K562 (cell line): ENCODE results near the gene NDUFAF3. TPM values are rescaled to one million over a fixed set of nuclear protein-coding genes. Genes with fewer than 3 reads are reported as not detected.

Experiments used
- BHLHE40 ChIP-seq: IDR thresholded peaks from 2 replicates; pipeline ENCODE4 v1.6.1; 2011; ENCODE audit warnings: low read length, improper control_type of control experiment
- CTBP1 ChIP-seq: fragments of 450-650 bp; IDR thresholded peaks from 2 replicates; pipeline ENCODE4 v1.6.1; 2016; ENCODE audit warnings: borderline replicate concordance
- CTCF ChIP-seq, 3 experiments: IDR thresholded peaks in 2 of 3; conservative IDR thresholded peaks in 1 of 3; 2 replicates each; pipeline ENCODE4 v1.5.1; 2011 to 2012; ENCODE audit warnings: low read length in 3 of 3, mild to moderate bottlenecking in 3 of 3, control low read depth in 2 of 3, improper control_type of control experiment in 1 of 3, inconsistent platforms in 1 of 3, low read depth in 1 of 3, mixed read lengths in 1 of 3, moderate library complexity in 1 of 3; ENCODE audit not compliant: insufficient read depth in 2 of 3
- EP400 ChIP-seq: fragments of 450-650 bp; IDR thresholded peaks from 2 replicates; pipeline ENCODE4 v1.6.1; 2017; ENCODE audit warnings: antibody characterized with exemption, mild to moderate bottlenecking, moderate library complexity
- GABPB1 ChIP-seq: sonication (generic); formaldehyde crosslinking; IDR thresholded peaks from 2 replicates; pipeline ENCODE4 v1.8.0; 2022; ENCODE audit warnings: mild to moderate bottlenecking, missing genetic modification reagents
- GABPB2 ChIP-seq: fragments of 250-450 bp; sonication (Bioruptor Pico); conservative IDR thresholded peaks from 2 replicates; pipeline ENCODE4 v1.5.1; 2021; ENCODE audit warnings: mild to moderate bottlenecking
- HOXB6 ChIP-seq: fragments of 250-450 bp; sonication (Bioruptor Pico); IDR thresholded peaks from 2 replicates; pipeline ENCODE4 v1.5.1; 2022; ENCODE audit warnings: mild to moderate bottlenecking, borderline replicate concordance
- NR2C1 ChIP-seq, 2 experiments: fragments of 450-650 bp; IDR thresholded peaks; 2 replicates each; pipeline ENCODE4 v1.6.1; 2017; ENCODE audit warnings: mild to moderate bottlenecking in 2 of 2, antibody characterized with exemption in 1 of 2, inconsistent platforms in 1 of 2, missing compliant biosample characterization in 1 of 2, missing genetic modification characterization in 1 of 2
- PHTF2 ChIP-seq: fragments of 250-450 bp; sonication (Bioruptor Pico); IDR thresholded peaks from 2 replicates; pipeline ENCODE4 v1.5.0; 2021; ENCODE audit warnings: mild to moderate bottlenecking
- POU5F1 ChIP-seq: fragments of 150-350 bp; IDR thresholded peaks from 2 replicates; pipeline ENCODE4 v1.6.1; 2014; ENCODE audit warnings: borderline replicate concordance, low read length, low read depth, mild to moderate bottlenecking; ENCODE audit not compliant: partially characterized antibody
- RBM34 ChIP-seq: fragments of 200-400 bp; formaldehyde crosslinking; IDR thresholded peaks from 2 replicates; pipeline ENCODE4 v1.6.1; 2018; ENCODE audit warnings: low read length, borderline replicate concordance; ENCODE audit not compliant: insufficient read depth
- RFX7 ChIP-seq: fragments of 250-450 bp; sonication (Bioruptor Pico); IDR thresholded peaks from 2 replicates; pipeline ENCODE4 v1.5.1; 2021; ENCODE audit warnings: mild to moderate bottlenecking
- TEAD4 ChIP-seq, 2 experiments: sonication (generic) in 1 of 2; formaldehyde crosslinking in 1 of 2; IDR thresholded peaks; 2 replicates each; pipeline versions ENCODE4 v1.6.1 to v1.8.0; 2012 to 2022; ENCODE audit warnings: borderline replicate concordance in 1 of 2, inconsistent platforms in 1 of 2, low read length in 1 of 2, mild to moderate bottlenecking in 1 of 2, missing genetic modification reagents in 1 of 2
- TRIM25 ChIP-seq: fragments of 450-650 bp; IDR thresholded peaks from 2 replicates; pipeline ENCODE4 v1.7.0; 2016; ENCODE audit warnings: borderline replicate concordance
- ZC3H8 ChIP-seq: fragments of 450-650 bp; IDR thresholded peaks from 2 replicates; pipeline ENCODE4 v1.6.1; 2017
- ZEB2 ChIP-seq: fragments of 450-650 bp; IDR thresholded peaks from 2 replicates; pipeline ENCODE4 v1.6.1; 2016
- ZNF398 ChIP-seq: fragments of 250-450 bp; sonication (Bioruptor Pico); IDR thresholded peaks from 2 replicates; pipeline ENCODE4 v1.8.0; 2021; ENCODE audit warnings: moderate library complexity, mild to moderate bottlenecking, inconsistent platforms
- ZNF551 ChIP-seq: fragments of 250-450 bp; sonication (Bioruptor Pico); IDR thresholded peaks from 2 replicates; pipeline ENCODE4 v1.5.0; 2021; ENCODE audit warnings: mild to moderate bottlenecking, moderate library complexity
- ZNF717 ChIP-seq: fragments of 250-450 bp; sonication (Bioruptor Pico); IDR thresholded peaks from 2 replicates; pipeline ENCODE4 v1.5.0; 2021
- ZSCAN32 ChIP-seq: fragments of 450-650 bp; formaldehyde crosslinking; IDR thresholded peaks from 2 replicates; pipeline ENCODE4 v1.4.0; 2020; ENCODE audit warnings: mild to moderate bottlenecking, moderate library complexity
- polyA plus RNA-seq, 8 experiments: library from polyadenylated mRNA; depleted of rRNA in 4 of 8; stranded (reverse) in 5 of 8; unstranded in 3 of 8; fragments of >200 nt; fragmentation: Nextera tagmentation in 2 of 8; fragmentation: Illumina TruSeq in 1 of 8; extraction: Ambion mirVana in 2 of 8; extraction: Trizol in 1 of 8; gene quantifications; 2 replicates each; pipeline versions ENCODE4 v1.2.1 to v1.2.3, GENCODE V29; 2011 to 2014; ENCODE audit warnings: inconsistent platforms in 1 of 8, missing spikeins in 1 of 8
- total RNA-seq, 7 experiments: library from RNA; depleted of rRNA in 6 of 7; stranded (reverse); fragments of >200 nt in 6 of 7; fragmentation: Illumina TruSeq in 2 of 7; extraction: Trizol in 2 of 7; gene quantifications; 2 replicates each; pipeline versions ENCODE4 v1.2.1 to v1.2.3, GENCODE V29; 2011 to 2021; ENCODE audit warnings: low replicate concordance in 1 of 7
- TF ChIP-seq, protein P1 (sequence below): fragments of 450-650 bp; IDR thresholded peaks from 2 replicates; pipeline ENCODE4 v1.6.1; 2014; ENCODE audit warnings: low read depth, mild to moderate bottlenecking, moderate library complexity, borderline replicate concordance

The NDUFAF3 gene
- total and polyA plus RNA-seq, 9 of the 15 experiments (the other 6 are each of a cell fraction or from before 2014, with no cell fraction given): 17.0 to 127 (median 36.3) TPM

DNA sequence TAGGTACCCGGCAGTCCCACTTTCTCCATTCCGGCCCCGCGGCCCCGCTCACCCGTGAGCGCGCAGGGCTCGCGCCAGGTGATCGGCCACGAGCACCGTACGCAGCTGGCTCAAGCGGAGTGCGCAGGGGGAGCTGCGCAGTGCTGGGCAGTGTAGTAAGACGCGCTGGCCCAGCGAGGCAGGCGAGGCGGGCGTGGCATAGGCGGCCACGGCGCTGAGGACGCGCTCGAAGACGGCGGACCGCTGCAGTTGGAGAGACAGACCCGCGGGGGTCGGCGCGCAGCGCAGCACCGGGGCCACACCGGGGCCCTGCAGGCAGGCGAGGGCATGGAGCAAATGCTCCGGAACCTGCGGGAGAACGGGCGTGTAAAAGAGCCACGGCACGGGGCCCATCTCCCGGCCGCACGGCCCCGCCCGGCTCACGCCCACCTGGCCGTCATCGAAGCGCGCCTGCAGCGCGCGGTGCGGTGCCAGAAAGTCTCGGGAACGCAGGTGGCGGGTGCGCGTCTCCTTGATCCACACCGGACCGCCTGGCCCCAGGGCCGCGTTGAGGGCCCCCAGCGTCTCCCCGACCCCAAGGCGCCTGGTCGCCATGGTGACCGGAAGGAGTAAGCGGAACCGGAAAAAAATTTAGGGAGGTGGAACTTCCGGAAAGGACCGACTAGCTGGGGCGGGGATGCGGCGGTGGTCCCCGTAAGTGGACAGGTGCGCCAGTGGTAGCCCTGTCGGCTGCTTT, 3.8 kb upstream of the NDUFAF3 start, which contains the start of gene DALRD3 (continued):
- no peak for TF ChIP-seq TRIM25
- TF ChIP-seq CTCF (IDR thresholded peaks at IDR 0.05 in 2 of 3, conservative IDR thresholded peaks at IDR 0.05 in 1 of 3; ENCODE audit: insufficient read depth in 2 of 3, low read depth in 1 of 3, low read length in 3 of 3): no peak
- peak; percentile 73 for TF ChIP-seq ZEB2
- TF ChIP-seq ZSCAN32: no peak
- no peak for TF ChIP-seq TEAD4 (IDR thresholded peaks at IDR 0.05; ENCODE audit: low read length)
- no peak for TF ChIP-seq TEAD4 (CRISPR knock-in tag; IDR thresholded peaks at IDR 0.05; ENCODE audit: borderline replicate concordance)
- TF ChIP-seq EP400: peak; percentile 57; the same call in 1 of the 2 replicates
- TF ChIP-seq NR2C1 (IDR thresholded peaks at IDR 0.05): no peak
- TF ChIP-seq NR2C1 (tag; IDR thresholded peaks at IDR 0.05): no peak
- TF ChIP-seq CTBP1: peak; percentile 77; the same call in 1 of the 2 replicates
- no peak for TF ChIP-seq ZC3H8
- TF ChIP-seq GABPB1 (CRISPR knock-in tag): peak; percentile 72
- no peak for TF ChIP-seq POU5F1
- TF ChIP-seq ZNF398: no peak
- no peak for TF ChIP-seq PHTF2 (CRISPR knock-in tag)
- no peak for TF ChIP-seq ZNF551
- 0 out of 2 replicates have a peak, but pooled peaks have one; percentile 20 for TF ChIP-seq BHLHE40
- TF ChIP-seq RBM34: 0 out of 2 replicates have a peak, but pooled peaks have one; percentile 46
- no peak for TF ChIP-seq GABPB2 (CRISPR knock-in tag)
- no peak for TF ChIP-seq HOXB6
- TF ChIP-seq ZNF717: no peak
- no peak for TF ChIP-seq RFX7 (CRISPR knock-in tag)
- TF ChIP-seq, protein P1, sequence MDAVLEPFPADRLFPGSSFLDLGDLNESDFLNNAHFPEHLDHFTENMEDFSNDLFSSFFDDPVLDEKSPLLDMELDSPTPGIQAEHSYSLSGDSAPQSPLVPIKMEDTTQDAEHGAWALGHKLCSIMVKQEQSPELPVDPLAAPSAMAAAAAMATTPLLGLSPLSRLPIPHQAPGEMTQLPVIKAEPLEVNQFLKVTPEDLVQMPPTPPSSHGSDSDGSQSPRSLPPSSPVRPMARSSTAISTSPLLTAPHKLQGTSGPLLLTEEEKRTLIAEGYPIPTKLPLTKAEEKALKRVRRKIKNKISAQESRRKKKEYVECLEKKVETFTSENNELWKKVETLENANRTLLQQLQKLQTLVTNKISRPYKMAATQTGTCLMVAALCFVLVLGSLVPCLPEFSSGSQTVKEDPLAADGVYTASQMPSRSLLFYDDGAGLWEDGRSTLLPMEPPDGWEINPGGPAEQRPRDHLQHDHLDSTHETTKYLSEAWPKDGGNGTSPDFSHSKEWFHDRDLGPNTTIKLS: no peak; the same call in 1 of the 2 replicates
